ENCODE results near the gene SRGAP1.
"Not testable (repeated sequence)": the region's sequence is repeated elsewhere in the genome, so short reads cannot be mapped to it uniquely, and the experiment has no call there.

Gene SRGAP1

DNA sequence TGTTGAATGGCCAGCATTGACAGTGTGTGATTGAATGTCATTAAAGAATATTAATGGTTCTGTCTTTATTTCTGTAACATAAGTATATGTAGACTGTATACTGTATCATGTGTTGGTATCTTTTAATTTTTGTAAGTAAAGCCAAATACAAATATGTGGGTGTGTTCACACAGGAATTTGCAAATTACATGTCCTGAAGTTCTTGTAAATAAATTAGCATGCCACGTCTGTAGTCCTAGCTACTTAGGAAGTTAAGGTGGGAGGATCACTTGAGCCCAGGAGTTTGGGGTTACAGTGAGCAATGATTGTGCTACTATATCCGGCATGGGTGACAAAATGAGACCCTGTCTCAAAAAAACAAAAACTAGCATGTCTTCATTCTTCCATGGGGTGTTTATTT is 278.5 kb downstream of the SRGAP1 start:
- no peak for DNase-seq (ENCODE audit: low read depth)

DNA sequence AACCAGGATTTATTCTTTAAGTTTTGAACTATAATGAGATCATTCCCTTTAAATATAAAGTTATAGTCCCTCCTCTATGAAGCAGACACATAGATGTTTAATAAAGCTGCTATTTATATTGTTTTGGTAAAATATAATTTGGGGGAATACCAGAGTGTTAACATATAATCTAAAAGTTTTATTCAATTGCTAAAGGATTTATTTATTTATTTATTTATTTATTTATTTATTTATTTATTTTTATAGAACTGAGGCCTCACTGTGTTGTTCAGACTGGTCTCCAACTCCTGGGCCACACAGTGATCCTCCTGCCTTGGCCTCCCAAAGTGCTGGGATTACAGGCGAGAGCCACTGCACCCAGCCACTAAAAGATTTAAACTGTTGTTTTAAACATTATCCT is 278.9 kb downstream of the SRGAP1 start:
- no peak for DNase-seq (ENCODE audit: low read depth)

DNA sequence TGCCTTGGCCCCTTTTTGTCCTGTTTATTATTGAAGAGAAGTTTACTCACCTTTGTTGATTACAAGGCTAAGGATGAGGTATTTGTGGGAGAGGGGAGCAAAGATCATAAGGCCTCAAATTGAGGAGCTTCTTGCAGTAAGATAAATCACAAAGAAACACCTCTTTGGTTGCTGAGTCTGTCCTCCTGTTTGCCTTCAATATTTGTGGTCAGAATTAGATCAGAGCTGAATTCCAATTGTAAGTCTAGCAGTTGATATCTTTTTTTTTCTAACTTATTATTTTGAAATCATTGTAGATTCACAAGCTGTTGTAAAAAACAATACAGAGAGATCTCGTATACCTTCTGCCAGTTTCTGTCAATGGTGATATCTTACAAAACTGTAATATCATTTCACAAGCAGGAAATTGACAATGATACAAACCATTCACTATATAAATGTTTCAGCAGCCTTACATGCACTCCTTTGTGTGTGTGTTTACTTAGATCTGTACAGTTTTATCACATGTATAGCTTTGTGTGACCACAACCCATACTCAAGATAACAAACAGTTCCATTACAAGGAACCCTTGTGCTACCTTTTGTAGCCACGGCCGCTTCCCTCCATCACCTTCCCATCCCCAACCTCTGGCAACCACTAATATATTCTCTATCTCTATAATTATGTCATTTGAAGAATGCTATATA is 280.2 kb downstream of the SRGAP1 start:
- DNase-seq (ENCODE audit: low read depth), result no peak

DNA sequence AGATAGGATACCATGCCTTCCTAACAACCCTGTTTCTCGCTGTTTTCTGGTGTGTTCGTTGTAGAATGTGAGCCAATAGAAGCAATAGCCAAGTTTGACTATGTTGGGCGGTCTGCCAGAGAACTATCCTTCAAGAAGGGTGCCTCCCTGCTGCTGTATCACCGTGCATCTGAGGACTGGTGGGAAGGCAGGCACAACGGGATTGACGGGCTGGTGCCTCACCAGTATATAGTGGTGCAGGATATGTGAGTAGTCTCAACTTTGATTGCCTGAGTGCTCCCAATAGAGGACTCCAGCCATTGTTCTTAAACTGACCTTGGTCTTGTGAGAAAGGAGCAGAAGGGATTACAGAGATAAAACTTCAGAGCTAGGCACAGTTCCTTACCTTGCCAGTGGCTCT is 281.4 kb downstream of the SRGAP1 start:
- no peak for DNase-seq (ENCODE audit: low read depth)

DNA sequence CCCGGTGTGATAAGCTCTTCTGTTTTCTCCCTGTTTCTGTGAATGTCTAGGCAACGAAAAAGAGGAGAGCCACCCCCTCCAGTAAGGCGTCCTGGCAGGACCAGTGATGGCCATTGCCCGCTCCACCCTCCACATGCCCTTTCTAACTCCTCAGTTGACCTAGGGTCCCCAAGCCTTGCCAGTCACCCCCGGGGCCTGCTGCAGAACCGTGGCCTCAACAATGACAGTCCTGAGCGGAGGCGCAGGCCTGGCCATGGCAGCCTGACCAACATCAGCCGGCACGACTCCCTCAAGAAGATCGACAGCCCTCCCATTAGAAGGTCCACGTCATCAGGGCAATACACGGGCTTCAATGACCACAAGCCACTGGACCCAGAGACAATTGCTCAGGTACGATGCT is 283.3 kb downstream of the SRGAP1 start:
- DNase-seq (ENCODE audit: low read depth), result no peak

DNA sequence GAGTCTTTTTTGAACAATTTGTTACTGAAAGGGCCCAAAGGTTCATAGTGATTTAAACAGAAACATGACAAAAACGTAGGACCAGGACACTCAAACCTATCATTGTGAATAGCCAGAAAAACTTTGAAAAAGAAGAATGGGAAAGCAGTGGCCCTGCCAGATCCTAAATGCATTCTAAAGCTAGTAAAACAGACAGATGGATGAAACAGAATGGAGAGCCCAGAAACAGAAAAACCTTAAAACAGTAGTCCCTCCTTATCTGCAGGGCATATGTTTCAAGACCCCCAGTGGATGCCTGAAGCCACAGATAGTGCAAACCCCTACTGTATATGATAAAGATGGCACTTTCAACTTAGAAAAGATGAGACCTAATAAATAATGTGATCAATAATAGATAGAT is 283.9 kb downstream of the SRGAP1 start:
- no peak for DNase-seq (ENCODE audit: low read depth)

DNA sequence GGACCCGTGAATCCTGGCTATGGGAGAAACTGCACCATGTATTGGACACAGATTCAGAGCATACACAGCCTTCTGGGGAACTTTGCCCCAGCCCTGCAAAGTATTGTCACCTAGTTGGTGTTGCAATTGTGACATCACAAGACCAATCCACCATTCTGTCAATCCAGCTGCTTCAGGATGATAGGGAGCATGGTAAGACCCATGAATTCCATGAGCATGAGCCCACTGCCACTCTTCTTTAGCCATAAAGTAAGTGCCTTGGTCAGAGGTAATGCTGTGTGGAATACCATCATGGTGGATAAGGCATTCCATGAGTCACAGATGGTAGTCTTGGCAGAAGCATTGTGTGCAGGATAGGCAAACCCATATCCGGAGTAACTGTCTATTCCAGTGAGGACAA is 286.0 kb downstream of the SRGAP1 start:
- DNase-seq (ENCODE audit: low read depth), result not testable (repeated sequence)

DNA sequence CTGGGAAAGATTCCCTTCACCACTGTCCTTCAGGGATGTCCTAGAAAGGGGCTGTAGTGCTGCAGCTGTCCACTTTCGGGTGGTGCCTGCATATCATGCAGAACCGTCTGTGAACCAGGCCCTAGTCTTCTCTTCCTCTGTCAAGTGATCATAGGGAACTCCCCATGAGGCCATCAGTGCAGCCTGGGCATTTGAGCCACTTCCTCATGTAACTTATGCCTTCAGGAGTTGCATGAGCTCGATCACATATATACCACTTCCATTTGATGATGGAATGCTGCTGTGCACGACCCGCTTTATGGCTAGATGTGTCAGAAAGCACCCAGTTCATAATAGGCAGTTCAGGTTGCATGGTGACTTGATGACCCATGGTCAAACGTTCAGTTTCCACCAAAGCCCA is 287.0 kb downstream of the SRGAP1 start:
- DNase-seq (ENCODE audit: low read depth), result not testable (repeated sequence)

DNA sequence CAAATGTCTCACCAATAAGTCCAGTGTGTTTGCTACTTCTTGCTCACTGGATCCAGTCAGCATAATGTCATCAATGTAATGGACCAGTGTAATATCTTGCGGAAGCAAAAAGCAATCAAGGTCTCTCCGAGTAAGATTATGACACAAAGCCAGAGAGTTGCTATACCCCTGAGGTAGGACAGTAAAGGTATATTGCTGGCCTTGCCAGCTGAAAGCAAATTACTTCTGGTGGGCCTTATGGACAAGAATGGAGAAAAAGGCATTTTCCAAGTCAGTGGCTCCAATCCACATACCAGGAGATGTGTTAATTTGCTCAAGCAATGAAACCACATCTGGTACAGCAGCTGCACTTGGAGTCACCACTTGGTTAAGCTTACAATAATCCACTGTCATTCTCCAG is 288.2 kb downstream of the SRGAP1 start:
- DNase-seq (ENCODE audit: low read depth), result not testable (repeated sequence)

DNA sequence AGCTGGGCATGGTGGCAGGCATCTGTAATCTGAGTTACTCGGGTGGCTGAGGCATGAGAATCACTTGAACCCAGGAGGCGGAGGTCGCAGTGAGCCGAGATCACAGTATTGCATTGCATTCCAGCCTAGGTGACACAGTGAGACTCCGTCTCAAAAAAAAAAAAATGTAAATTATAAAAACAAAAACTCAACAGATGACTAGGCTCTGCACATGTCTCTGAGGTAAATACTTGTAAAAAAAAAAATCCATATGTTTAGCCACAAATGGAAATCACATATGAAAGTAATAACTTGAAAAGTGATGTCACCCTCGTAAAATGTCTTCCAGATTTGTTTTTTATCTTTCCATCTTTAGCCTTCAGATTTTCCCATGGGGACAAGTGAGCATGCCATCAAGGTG is 292.6 kb downstream of the SRGAP1 start:
- DNase-seq (ENCODE audit: low read depth), result no peak

DNA sequence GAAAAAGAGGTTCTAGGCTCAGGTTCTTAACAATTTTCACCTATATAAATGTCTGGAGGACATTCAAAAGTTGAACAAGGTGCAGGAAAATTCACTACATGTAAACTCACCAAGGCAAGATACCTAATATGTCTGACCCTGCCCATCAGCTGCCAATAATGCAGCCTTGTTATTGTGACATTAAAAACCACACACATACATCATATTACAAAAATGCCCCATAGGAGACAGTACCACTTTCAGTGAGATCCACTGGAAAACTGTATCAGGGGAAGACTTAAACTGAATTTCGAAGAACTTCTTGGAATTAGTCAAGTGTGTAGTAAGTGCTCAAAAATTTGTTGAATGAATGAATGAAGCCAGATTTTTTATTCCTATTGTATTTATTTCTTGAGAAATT is 294.5 kb downstream of the SRGAP1 start:
- DNase-seq (ENCODE audit: low read depth), result peak; percentile 7

DNA sequence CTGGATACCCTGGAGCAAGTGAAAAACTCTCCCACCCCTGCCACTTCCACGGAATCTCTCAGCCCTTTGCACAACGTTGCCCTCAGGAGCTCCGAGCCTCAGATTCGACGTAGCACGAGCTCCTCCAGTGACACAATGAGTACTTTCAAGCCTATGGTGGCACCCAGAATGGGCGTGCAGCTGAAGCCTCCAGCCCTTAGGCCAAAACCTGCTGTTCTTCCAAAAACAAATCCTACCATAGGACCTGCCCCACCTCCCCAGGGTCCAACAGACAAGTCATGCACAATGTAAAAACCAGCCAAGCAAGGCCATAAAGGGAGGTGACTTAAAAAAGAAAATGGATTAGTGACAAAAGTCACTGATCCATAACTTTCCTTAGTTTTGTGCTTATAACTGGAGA is 297.9 kb downstream of the SRGAP1 start:
- DNase-seq (ENCODE audit: low read depth), result no peak

DNA sequence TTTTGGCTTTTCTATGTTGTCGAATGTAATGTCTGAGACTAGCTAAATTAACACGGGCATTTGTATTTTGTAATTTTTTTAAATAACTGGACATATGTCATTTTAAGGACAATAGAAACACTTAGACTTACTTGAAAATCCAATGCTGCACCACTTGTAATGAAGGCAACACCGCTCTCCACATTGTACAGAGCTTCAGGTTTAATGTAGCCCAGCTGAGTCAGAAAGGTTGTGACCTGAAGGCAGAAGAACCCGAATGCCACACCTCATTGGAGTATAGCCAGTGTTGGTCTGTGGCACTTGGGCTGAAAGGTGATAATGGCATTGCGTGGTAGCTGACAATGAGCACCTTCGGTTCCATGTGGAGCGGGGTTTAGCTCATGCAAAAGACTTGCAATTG is 298.3 kb downstream of the SRGAP1 start:
- no peak for DNase-seq (ENCODE audit: low read depth)

DNA sequence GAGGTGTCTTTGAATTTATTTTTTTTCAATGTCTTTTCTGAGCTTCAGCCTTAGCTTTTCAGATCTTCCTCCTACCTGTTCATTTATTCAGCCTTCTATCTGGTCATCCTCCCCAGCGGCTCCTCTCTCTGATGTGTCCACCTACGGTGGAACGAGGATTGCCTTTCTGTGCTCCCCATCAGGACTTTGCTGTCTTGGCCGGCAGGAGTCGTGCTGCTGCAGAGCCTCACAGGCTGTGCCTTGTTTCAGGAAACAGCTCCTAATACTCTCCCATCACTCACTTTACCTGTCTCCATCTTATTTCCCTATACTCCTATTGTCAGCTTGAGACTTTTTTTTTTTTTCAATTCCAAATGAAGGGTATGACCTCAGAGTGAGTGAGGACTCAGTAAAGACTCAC is 300.7 kb downstream of the SRGAP1 start:
- no peak for DNase-seq (ENCODE audit: low read depth)

DNA sequence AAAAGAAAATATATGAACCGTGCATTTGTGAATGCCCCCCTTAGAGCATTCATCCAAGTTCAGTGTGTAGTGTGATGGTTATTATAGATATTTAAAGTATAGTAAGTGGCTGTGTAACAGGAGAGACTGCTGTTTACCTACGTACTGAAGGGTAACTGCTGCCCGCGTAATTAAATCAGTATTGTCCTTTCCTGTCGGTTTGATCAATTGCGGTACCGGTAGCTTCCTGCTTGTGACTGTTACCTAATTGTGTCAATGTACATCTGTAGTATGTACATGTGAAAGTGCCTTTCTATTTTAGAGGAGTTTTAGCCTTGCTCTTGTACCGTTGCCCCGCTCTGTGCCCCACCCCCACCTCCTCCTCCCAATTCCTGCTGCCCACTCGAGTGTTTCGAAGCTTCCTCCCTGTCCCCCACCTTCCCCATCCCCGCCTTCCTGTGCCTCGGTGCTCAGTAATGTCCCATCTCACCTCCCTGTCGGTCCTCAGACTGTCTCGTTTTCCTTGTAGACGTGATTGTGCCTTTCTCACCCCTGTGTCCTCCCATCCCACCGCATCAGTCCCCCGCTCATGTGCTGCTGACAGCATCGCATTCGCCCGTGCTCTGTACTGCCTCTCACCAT is 302.6 kb downstream of the SRGAP1 start:
- no peak for DNase-seq (ENCODE audit: low read depth)

DNA sequence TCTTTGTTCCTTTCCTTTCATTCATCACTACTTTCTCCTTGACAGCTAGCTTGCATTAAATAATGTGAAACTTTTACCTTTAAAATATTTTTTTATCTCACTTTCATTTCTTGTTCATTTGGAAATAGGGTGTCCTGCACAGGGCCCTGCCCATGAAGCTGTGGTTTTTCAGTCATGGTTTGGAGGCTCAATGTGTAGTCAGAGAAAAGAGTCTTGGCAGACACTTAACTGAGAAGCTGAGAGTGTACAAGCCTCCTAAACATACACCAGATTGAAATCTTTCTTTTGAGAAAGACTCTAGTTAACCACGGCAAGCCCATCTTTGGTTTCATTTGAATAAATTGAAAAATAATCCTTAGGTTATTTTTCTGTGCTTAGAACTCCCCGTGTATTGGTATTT is 303.4 kb downstream of the SRGAP1 start:
- DNase-seq (ENCODE audit: low read depth), result no peak

DNA sequence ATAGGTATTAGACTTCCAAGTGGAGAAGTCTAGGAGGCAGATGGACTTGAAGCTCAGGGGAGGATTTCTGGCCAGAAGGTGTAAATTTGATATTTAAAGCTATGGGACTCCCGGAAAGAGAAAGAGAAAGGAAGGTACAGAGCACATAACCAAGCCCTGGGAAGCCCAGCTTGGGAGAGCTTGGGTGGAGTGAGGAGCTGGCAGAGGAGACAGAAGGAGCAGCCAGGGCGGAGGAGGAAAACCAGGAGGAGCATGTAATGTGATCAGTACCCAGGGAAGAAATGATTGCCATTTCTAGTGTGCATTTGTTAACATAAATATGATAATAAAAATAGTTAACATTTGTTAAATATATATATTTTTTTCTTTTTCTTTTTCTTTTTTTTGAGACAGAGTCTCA is 310.2 kb downstream of the SRGAP1 start:
- DNase-seq (ENCODE audit: low read depth), result no peak

DNA sequence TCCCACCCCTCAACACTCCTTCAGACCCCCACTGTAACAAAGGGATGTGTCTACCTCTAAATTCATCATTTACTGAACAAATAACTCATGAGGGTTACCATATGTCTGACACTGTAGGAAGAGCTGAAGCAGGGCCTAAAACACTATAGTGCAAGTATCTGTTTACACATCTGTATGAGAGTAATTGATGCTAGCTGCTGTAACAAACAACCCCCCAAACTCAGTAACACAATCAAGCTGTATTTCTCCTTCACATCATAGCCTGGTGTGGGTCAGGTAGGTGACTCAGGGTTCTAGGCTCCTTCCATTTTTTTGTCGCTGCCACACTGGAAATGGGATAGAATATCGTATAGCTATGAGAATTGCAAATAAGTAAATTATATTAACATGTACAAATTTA is 312.6 kb downstream of the SRGAP1 start:
- DNase-seq (ENCODE audit: low read depth), result no peak

DNA sequence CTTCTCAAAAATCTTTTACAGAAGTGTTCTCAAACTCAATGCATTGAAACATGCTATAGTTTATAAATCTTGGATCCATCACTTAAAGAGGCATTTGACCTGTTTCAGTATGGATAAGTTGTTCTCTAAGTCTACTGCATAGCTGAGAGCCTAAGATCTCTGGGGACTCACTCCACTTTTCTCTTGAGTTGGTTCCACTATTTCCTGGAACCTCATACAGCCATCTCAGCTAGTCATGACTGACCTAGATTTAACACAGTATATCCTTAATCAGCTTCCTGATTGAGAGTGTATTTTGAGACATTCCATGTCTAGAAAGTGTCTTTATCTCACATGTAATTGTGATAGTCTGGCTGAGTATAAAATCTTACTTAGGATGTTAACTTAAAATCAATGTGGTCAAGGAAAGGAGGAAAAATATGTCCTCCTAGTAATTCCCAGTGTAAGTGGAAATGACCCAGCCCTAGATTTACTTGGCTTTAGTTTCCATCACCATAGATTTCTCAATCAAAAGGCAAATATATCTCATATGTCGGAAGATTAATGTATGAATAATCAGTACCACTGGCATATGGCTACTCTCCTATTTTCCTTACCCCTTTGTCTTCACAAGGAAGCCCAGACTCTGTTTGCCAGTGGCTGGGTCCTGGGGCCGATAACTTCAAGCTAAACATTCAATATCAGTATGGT is 315.7 kb downstream of the SRGAP1 start:
- DNase-seq (ENCODE audit: low read depth), result peak; percentile 62

DNA sequence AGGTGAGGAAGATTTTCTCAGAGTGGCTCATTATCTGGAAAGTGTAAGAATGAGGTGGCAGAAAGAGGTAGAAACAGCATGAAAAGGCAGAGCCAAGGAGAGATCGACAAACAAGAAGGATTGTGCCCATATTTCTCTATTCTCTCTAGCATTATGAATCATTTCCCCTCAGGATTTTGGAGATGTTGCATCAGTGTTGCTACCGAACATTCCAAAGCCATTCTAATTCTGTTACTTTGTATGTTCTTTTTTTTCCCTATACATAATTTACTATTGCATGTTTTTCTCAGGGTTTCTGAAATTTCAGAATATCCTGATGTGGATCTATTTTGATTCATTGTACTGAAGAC is 316.2 kb downstream of the SRGAP1 start:
- peak; percentile 82 for DNase-seq (ENCODE audit: low read depth)

DNA sequence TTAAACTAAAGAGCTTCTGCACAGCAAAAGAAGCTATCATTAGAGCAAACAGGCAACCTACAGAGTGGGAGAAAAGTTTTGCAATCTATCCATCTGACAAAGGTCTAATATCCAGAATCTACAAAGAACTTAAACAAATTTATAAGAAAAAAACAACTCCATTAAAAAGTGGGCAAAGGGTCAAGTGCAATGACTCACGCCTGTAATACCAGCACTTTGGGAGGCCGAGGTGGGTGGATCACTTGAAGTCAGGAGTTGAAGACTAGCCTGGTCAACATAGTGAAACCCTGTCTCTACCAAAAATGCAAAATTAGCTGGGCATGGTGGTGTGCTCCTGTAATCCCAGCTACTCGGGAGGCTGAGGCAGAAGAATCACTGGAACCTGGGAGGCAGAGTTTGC is 322.1 kb downstream of the SRGAP1 start:
- DNase-seq (ENCODE audit: low read depth), result peak; percentile 52

DNA sequence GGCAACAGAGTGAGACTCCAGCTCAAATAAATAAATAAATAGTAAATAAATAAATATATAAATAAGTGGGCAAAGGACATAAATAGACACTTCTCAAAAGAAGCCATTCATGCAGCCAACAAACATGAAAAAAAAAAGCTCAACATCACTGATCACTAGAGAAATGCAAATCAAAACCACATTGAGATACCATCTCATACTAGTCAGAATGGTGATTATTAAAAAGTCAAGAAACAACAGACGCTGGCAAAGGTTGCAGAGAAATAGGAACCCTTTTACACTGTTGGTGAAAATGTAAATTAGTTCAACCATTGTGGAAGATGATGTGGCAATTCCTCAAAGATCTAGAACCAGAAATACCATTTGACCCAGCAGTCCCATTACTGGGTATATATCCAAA is 322.5 kb downstream of the SRGAP1 start:
- DNase-seq (ENCODE audit: low read depth), result peak; percentile 65

DNA sequence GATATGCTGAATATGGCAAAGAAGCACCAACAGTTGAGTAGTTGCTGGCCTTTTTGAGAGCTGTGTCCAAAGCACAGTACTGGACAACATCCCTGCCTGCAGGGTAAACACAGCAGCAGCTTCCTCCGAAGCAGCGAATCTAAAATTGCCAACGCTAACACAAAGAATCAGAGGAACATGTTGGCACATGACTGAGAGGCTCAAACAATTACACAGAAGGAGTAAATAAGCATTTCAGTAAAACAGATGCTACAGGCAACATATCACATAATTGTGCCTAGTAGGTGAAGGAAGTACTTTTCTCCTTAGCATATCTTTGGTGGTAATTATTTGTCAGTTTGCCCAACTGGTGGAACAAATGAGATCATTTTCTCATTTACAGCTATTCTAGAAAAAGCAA is 325.5 kb downstream of the SRGAP1 start:
- peak; percentile 27 for DNase-seq (ENCODE audit: low read depth)

DNA sequence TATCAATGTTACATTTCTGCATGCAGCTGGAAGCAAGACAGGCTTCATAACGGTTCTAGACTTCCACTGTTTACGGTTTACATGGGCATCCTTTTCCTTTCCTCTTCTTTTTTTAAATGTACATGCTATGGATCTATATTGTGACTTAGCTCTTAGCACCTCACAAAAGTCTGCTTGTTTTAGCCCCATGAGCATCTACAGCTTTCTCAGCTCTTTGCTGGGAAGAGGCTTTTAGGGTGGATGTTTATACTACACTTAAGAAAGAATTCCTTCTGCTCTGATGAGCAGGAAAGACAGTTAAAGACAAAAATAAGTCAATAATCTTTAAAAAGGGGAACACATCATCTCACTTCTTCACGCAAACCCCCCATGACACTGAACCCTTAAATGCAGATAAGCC is 326.2 kb downstream of the SRGAP1 start:
- DNase-seq (ENCODE audit: low read depth), result no peak
